LoVo (cell line): ENCODE results near the gene KSR2.
"Not testable (repeated sequence)": the region's sequence is repeated elsewhere in the genome, so short reads cannot be mapped to it uniquely, and the experiment has no call there.

Experiments used
- DNase-seq: peaks from one replicate; pipeline ENCODE4 v3.0.0-alpha.2; 2016; ENCODE audit warnings: low spot score

The KSR2 gene

GRCh38 chr12:117761528-117762100 is 207.2 kb downstream of the KSR2 start:
- no peak for DNase-seq

- no peak for DNase-seq
These were observed 207.8 kb downstream of the KSR2 start for GRCh38 chr12:117760990-117761389.

GRCh38 chr12:117750657-117751056 is 218.1 kb downstream of the KSR2 start:
- no peak for DNase-seq

- DNase-seq: no peak
These were observed 219.4 kb downstream of the KSR2 start for GRCh38 chr12:117749431-117749830.

GRCh38 chr12:117746358-117746757 is 222.4 kb downstream of the KSR2 start:
- not testable (repeated sequence) for DNase-seq

- no peak for DNase-seq
These were observed 224.4 kb downstream of the KSR2 start for GRCh38 chr12:117744418-117744817.

GRCh38 chr12:117743761-117744160 is 225.0 kb downstream of the KSR2 start:
- DNase-seq: no peak

GRCh38 chr12:117742721-117743120 is 226.1 kb downstream of the KSR2 start:
- no peak for DNase-seq

GRCh38 chr12:117738233-117738632 is 230.6 kb downstream of the KSR2 start:
- no peak for DNase-seq

GRCh38 chr12:117733549-117733805 is 235.3 kb downstream of the KSR2 start:
- DNase-seq: no peak

GRCh38 chr12:117732761-117733548 is 235.8 kb downstream of the KSR2 start:
- no peak for DNase-seq

- not testable (repeated sequence) for DNase-seq
These were observed 237.7 kb downstream of the KSR2 start for GRCh38 chr12:117731131-117731530.

- no peak for DNase-seq
These were observed 241.5 kb downstream of the KSR2 start for GRCh38 chr12:117727301-117727700.

GRCh38 chr12:117724543-117724942 is 244.2 kb downstream of the KSR2 start:
- no peak for DNase-seq

GRCh38 chr12:117718559-117718958 is 250.2 kb downstream of the KSR2 start:
- no peak for DNase-seq

- no peak for DNase-seq
These were observed 250.6 kb downstream of the KSR2 start for GRCh38 chr12:117718141-117718540.

GRCh38 chr12:117714203-117714602 is 254.6 kb downstream of the KSR2 start:
- DNase-seq: no peak

GRCh38 chr12:117710121-117710520 is 258.7 kb downstream of the KSR2 start:
- no peak for DNase-seq

GRCh38 chr12:117707861-117708260 is 260.9 kb downstream of the KSR2 start:
- no peak for DNase-seq

- no peak for DNase-seq
These were observed 265.2 kb downstream of the KSR2 start for GRCh38 chr12:117703584-117703983.

- DNase-seq: no peak
These were observed 266.0 kb downstream of the KSR2 start for GRCh38 chr12:117702741-117703140.

GRCh38 chr12:117699575-117699974 is 269.2 kb downstream of the KSR2 start:
- DNase-seq: no peak

- no peak for DNase-seq
These were observed 269.7 kb downstream of the KSR2 start for GRCh38 chr12:117699118-117699517.

GRCh38 chr12:117695956-117696355 is 272.8 kb downstream of the KSR2 start:
- no peak for DNase-seq
